Neural progenitor cell (in vitro differentiated cells): Measurements from ENCODE around the gene PAX1. TPM values are rescaled to one million over a fixed set of nuclear protein-coding genes. Genes with fewer than 3 reads are reported as not detected.
A peak's percentile ranks its signal among the peaks of the same experiment; 100 is the strongest.

Source experiments
- DNase-seq: peaks from one replicate; pipeline ENCODE4 v3.0.0-alpha.2; 2016; ENCODE audit warnings: low spot score
- H2AFZ ChIP-seq: fragments of 200-600 bp; sonication (generic); replicated peaks from 2 replicates; pipeline ENCODE4 v1.6.1; 2016; ENCODE audit warnings: antibody characterized with exemption
- H3F3A ChIP-seq: fragments of 200-600 bp; sonication (generic); 2 replicates; pipeline ENCODE4 v1.6.1; 2016; ENCODE audit warnings: antibody characterized with exemption, low read depth
- H3K27ac ChIP-seq: fragments of 200-600 bp; sonication (generic); 2 replicates; pipeline ENCODE4 v1.5.1; 2016; ENCODE audit warnings: mild to moderate bottlenecking
- H3K27me3 ChIP-seq: fragments of 200-600 bp; sonication (generic); 2 replicates; pipeline ENCODE4 v1.6.1; 2016; ENCODE audit warnings: mild to moderate bottlenecking, moderate library complexity
- H3K36me3 ChIP-seq: fragments of 200-600 bp; sonication (generic); 2 replicates; pipeline ENCODE4 v1.5.1; 2016
- H3K4me1 ChIP-seq: fragments of 200-600 bp; sonication (generic); 2 replicates; pipeline ENCODE4 v1.6.1; 2016; ENCODE audit warnings: mixed run types
- H3K4me2 ChIP-seq: fragments of 200-600 bp; sonication (generic); 2 replicates; pipeline ENCODE4 v1.6.1; 2016
- H3K4me3 ChIP-seq: fragments of 200-600 bp; sonication (generic); 2 replicates; pipeline ENCODE4 v1.5.1; 2016
- H3K79me2 ChIP-seq: fragments of 200-600 bp; sonication (generic); 2 replicates; pipeline ENCODE4 v1.6.1; 2016; ENCODE audit warnings: low read depth
- H3K9ac ChIP-seq: fragments of 200-600 bp; sonication (generic); 2 replicates; pipeline ENCODE4 v1.6.1; 2016
- H3K9me3 ChIP-seq: fragments of 200-600 bp; sonication (generic); 2 replicates; pipeline ENCODE4 v1.5.1; 2016; ENCODE audit warnings: low read depth
- H4K20me1 ChIP-seq: fragments of 200-600 bp; sonication (generic); 2 replicates; pipeline ENCODE4 v1.6.1; 2016; ENCODE audit warnings: low read depth
- H3K27ac Mint-ChIP-seq: 3 replicates; pipeline ENCODE4 v1.8.0; 2021; ENCODE audit warnings: mixed read lengths
- H3K27me3 Mint-ChIP-seq: 2 replicates; pipeline ENCODE4 v1.8.0; 2022; ENCODE audit warnings: low read depth, mild to moderate bottlenecking, inconsistent platforms, moderate library complexity, mixed read lengths; ENCODE audit not compliant: insufficient read depth
- H3K36me3 Mint-ChIP-seq: 3 replicates; pipeline ENCODE4 v1.8.0; 2021; ENCODE audit warnings: mixed read lengths
- H3K4me1 Mint-ChIP-seq: 3 replicates; pipeline ENCODE4 v1.8.0; 2021; ENCODE audit warnings: mixed read lengths
- H3K4me3 Mint-ChIP-seq: 3 replicates; pipeline ENCODE4 v1.8.0; 2021; ENCODE audit warnings: mild to moderate bottlenecking, moderate library complexity, mixed read lengths
- H3K9me3 Mint-ChIP-seq: 3 replicates; pipeline ENCODE4 v1.8.0; 2020; ENCODE audit warnings: mixed read lengths
- CTCF ChIP-seq: fragments of 200-600 bp; sonication (generic); IDR thresholded peaks from 2 replicates; pipeline ENCODE4 v1.5.1; 2017; ENCODE audit warnings: antibody characterized with exemption, mild to moderate bottlenecking
- EZH2 ChIP-seq: fragments of 200-600 bp; sonication (generic); IDR thresholded peaks from 2 replicates; pipeline ENCODE4 v1.6.1; 2017; ENCODE audit warnings: antibody characterized with exemption, mild to moderate bottlenecking, moderate library complexity
- EZH2phosphoT487 ChIP-seq: fragments of 200-600 bp; sonication (generic); IDR thresholded peaks from 2 replicates; pipeline ENCODE4 v1.6.1; 2017; ENCODE audit warnings: antibody characterized with exemption
- total RNA-seq: library from RNA; depleted of rRNA; stranded (reverse); fragments of >200 nt; gene quantifications from 2 replicates; pipeline ENCODE4 v1.2.3, GENCODE V29; 2015; ENCODE audit warnings: low replicate concordance

PAX1 gene
- total RNA-seq, 1 donor from 2014 or later, result not detected

- Histone ChIP-seq H3K4me2 (no peak overlapping the region), H4K20me1 (peaks cover 70% of the 10 kb centered on the region), H3K9ac (no peak overlapping the region), H2AFZ (no peak overlapping the region), H3K27ac (no peak overlapping the region), H3F3A (peaks cover 3% of the 10 kb centered on the region), H3K79me2 (no peaks in the 10 kb centered on the region), H3K27me3 (peaks cover 99% of the 10 kb centered on the region), H3K9me3 (no peaks in the 10 kb centered on the region), H3K4me1 (no peaks in the 10 kb centered on the region), H3K36me3 (no peaks in the 10 kb centered on the region), H3K4me3 (no peak overlapping the region)
- H3K4me3 Mint-ChIP-seq, result no peak overlapping the region
- TF ChIP-seq CTCF, result no peak
- TF ChIP-seq EZH2, result peak; percentile 79
- TF ChIP-seq EZH2phosphoT487, result peak; percentile 67
- H3K27ac Mint-ChIP-seq, result no peak overlapping the region
- no peaks in the 10 kb centered on the region for H3K9me3 Mint-ChIP-seq
- peaks cover 66% of the 10 kb centered on the region for H3K27me3 Mint-ChIP-seq
- H3K4me1 Mint-ChIP-seq, result no peaks in the 10 kb centered on the region
- no peaks in the 10 kb centered on the region for H3K36me3 Mint-ChIP-seq
- DNase-seq, result no peak
Observed at GRCh38 chr20:21715193-21715881, 9.9 kb downstream of the PAX1 start.

DNA sequence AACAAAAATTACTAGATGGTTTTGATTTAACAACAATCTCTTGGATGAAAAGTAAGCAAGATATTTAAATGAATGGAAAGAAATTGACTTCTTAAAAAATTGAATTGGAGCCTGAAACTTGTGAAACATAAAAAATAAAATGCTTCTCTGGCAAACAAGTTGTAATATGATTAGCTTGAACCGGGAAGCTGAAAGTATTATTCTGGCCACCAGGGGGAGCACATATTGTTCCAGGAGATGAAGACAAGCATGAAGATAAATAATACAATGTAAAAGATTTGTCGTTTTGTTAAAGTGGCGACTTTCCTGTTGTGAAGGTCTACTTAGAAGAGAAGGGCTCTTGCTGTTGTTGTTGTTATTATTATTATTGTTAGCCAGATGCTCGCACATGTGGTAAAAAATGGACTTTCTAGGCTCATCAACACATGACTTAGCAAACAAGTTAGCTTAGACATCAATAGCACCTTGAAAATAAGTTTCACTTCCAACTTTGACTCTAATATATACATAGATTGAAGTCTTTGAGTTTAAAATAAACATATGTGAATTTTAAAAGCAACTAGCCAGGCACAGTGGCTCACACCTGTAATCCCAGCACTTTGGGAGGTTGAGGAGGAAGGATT lies 14.2 kb downstream of the PAX1 start:
- peaks cover 35% of the 10 kb centered on the region for H3K27me3 Mint-ChIP-seq

DNA sequence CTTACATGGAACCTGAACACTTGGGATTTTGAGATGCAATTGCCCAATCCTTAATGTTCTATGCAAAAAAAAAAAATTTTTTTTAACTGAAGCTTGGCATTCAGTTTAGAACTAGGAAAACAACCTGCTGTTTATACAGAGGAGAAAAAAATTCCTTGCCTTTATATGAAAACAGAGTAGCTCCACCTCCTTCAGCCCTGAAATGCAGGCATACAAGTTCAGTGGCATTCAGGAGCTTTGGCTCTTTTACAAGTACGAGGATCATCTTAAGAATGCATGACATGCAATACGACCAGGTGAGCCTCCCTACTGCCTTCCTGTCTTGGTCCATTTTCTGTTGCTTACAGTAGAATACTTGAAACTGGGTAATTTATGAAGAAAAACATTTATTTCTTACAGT lies 20.4 kb downstream of the PAX1 start:
- no peaks in the 10 kb centered on the region for H3K36me3 Mint-ChIP-seq
- no peaks in the 10 kb centered on the region for H3K36me3 ChIP-seq
- DNase-seq, result no peak
- no peak overlapping the region for H3K27ac Mint-ChIP-seq
- no peak overlapping the region for H3K27ac ChIP-seq
- no peaks in the 10 kb centered on the region for H3K4me1 ChIP-seq
- no peaks in the 10 kb centered on the region for H4K20me1 ChIP-seq
- H3K4me1 Mint-ChIP-seq, result no peaks in the 10 kb centered on the region
- no peak overlapping the region for H2AFZ ChIP-seq
- H3F3A ChIP-seq, result peaks cover 4% of the 10 kb centered on the region
- H3K9ac ChIP-seq, result no peak overlapping the region
- no peak overlapping the region for H3K4me3 Mint-ChIP-seq
- H3K9me3 ChIP-seq, result no peaks in the 10 kb centered on the region
- no peaks in the 10 kb centered on the region for H3K27me3 ChIP-seq
- no peak for TF ChIP-seq EZH2
- no peak for TF ChIP-seq EZH2phosphoT487
- TF ChIP-seq CTCF, result no peak
- H3K79me2 ChIP-seq, result no peaks in the 10 kb centered on the region
- H3K4me2 ChIP-seq, result no peak overlapping the region
- no peak overlapping the region for H3K4me3 ChIP-seq
- no peaks in the 10 kb centered on the region for H3K27me3 Mint-ChIP-seq
- H3K9me3 Mint-ChIP-seq, result no peaks in the 10 kb centered on the region

More for the DNA sequence above, 14.2 kb downstream of the PAX1 start:
- no peaks in the 10 kb centered on the region for H3K9me3 Mint-ChIP-seq
- H3K4me3 Mint-ChIP-seq, result no peak overlapping the region
- Histone ChIP-seq H3K4me2 (no peak overlapping the region), H3K27ac (no peak overlapping the region), H3K4me1 (no peaks in the 10 kb centered on the region), H3K79me2 (no peaks in the 10 kb centered on the region), H3K9ac (no peak overlapping the region), H4K20me1 (peaks cover 28% of the 10 kb centered on the region), H3K27me3 (peaks cover 60% of the 10 kb centered on the region), H3K4me3 (no peak overlapping the region), H2AFZ (no peak overlapping the region), H3F3A (peaks cover 13% of the 10 kb centered on the region), H3K9me3 (no peaks in the 10 kb centered on the region), H3K36me3 (no peaks in the 10 kb centered on the region)
- peak; percentile 71 for DNase-seq
- H3K27ac Mint-ChIP-seq, result no peak overlapping the region
- H3K4me1 Mint-ChIP-seq, result no peaks in the 10 kb centered on the region
- TF ChIP-seq EZH2phosphoT487, result no peak
- TF ChIP-seq EZH2, result peak; percentile 26
- TF ChIP-seq CTCF, result peak; percentile 94
- H3K36me3 Mint-ChIP-seq, result no peaks in the 10 kb centered on the region
